AG09309 (cell line): ENCODE results near the gene TTLL5.

ENCODE experiments used
- DNase-seq: peaks from one replicate; pipeline ENCODE4 v3.0.0-alpha.2; 2010; ENCODE audit warnings: low read depth
- H3K4me3 ChIP-seq: 2 replicates; pipeline ENCODE4 v1.5.1; 2011; ENCODE audit warnings: mild to moderate bottlenecking, low read depth, low read length, moderate library complexity; ENCODE audit not compliant: control insufficient read depth
- CTCF ChIP-seq: IDR thresholded peaks from 2 replicates; pipeline ENCODE4 v1.5.1; 2011; ENCODE audit warnings: mild to moderate bottlenecking, low read depth, low read length, inconsistent platforms; ENCODE audit not compliant: insufficient read depth, control insufficient read depth; ENCODE audit errors: missing control alignments

TTLL5 gene

GRCh38 chr14:75734854-75735253 lies 73.8 kb downstream of the TTLL5 start:
- TF ChIP-seq CTCF: no peak
- H3K4me3 ChIP-seq: no peak overlapping the region
- no peak for DNase-seq

- no peak for TF ChIP-seq CTCF
- no peak overlapping the region for H3K4me3 ChIP-seq
- no peak for DNase-seq
Measured at GRCh38 chr14:75736845-75737485, 75.9 kb downstream of the TTLL5 start.

- H3K4me3 ChIP-seq: no peak overlapping the region
- DNase-seq: no peak
- no peak for TF ChIP-seq CTCF
Measured at GRCh38 chr14:75738192-75738591, 77.1 kb downstream of the TTLL5 start.

GRCh38 chr14:75742867-75743266 lies 81.8 kb downstream of the TTLL5 start:
- no peak for TF ChIP-seq CTCF
- H3K4me3 ChIP-seq: no peak overlapping the region
- DNase-seq: no peak

GRCh38 chr14:75747899-75748298 lies 86.9 kb downstream of the TTLL5 start:
- DNase-seq: no peak
- TF ChIP-seq CTCF: no peak
- no peak overlapping the region for H3K4me3 ChIP-seq

GRCh38 chr14:75748336-75748735 lies 87.3 kb downstream of the TTLL5 start:
- H3K4me3 ChIP-seq: no peak overlapping the region
- no peak for TF ChIP-seq CTCF
- no peak for DNase-seq

- no peak for TF ChIP-seq CTCF
- no peak overlapping the region for H3K4me3 ChIP-seq
Measured at GRCh38 chr14:75751296-75751695, 90.2 kb downstream of the TTLL5 start.

More at GRCh38 chr14:75751296-75751695, 90.2 kb downstream of the TTLL5 start:
- DNase-seq: no peak
